RWPE2 (cell line): ENCODE data around the gene MRPL12.

Experiments
- ATAC-seq: fragments of 200-7000 bp; cut with Tn5 transposase; 3 replicates; pipeline ENCODE4 v1.9.1; 2021; ENCODE audit warnings: low read depth
- DNase-seq: peaks from one replicate; pipeline ENCODE4 v3.0.0-alpha.2; 2020; ENCODE audit warnings: low spot score
- H3K27ac ChIP-seq: fragments of 450-650 bp; 2 replicates; pipeline ENCODE4 v1.5.1; 2017; ENCODE audit warnings: mild to moderate bottlenecking; ENCODE audit not compliant: poor library complexity, severe bottlenecking
- H3K27me3 ChIP-seq: fragments of 250-450 bp; sonication (Bioruptor Pico); 2 replicates; pipeline ENCODE4 v1.5.1; 2021; ENCODE audit warnings: mild to moderate bottlenecking, moderate library complexity; ENCODE audit not compliant: insufficient read depth, poor library complexity, severe bottlenecking
- H3K36me3 ChIP-seq: fragments of 250-450 bp; sonication (Bioruptor Pico); 2 replicates; pipeline ENCODE4 v1.5.1; 2020; ENCODE audit warnings: low read depth, mild to moderate bottlenecking, moderate library complexity
- H3K4me1 ChIP-seq: fragments of 250-450 bp; sonication (Bioruptor Pico); 2 replicates; pipeline ENCODE4 v1.5.1; 2021; ENCODE audit warnings: mild to moderate bottlenecking, moderate library complexity; ENCODE audit not compliant: insufficient read depth, poor library complexity, severe bottlenecking
- H3K4me3 ChIP-seq: fragments of 250-450 bp; sonication (Bioruptor Pico); 2 replicates; pipeline ENCODE4 v1.5.1; 2021; ENCODE audit warnings: mild to moderate bottlenecking, moderate library complexity; ENCODE audit not compliant: severe bottlenecking
- H3K9me3 ChIP-seq: fragments of 250-450 bp; sonication (Bioruptor Pico); 2 replicates; pipeline ENCODE4 v1.5.1; 2021; ENCODE audit warnings: mild to moderate bottlenecking, moderate library complexity; ENCODE audit not compliant: severe bottlenecking
- CTCF ChIP-seq: fragments of 450-650 bp; IDR thresholded peaks from one replicate; pipeline ENCODE4 v1.5.1; 2017; ENCODE audit warnings: mild to moderate bottlenecking, moderate library complexity; ENCODE audit not compliant: poor library complexity, severe bottlenecking

Gene MRPL12

GRCh38 chr17:81726004-81726403 is 22.8 kb downstream of the MRPL12 start:
- no peak overlapping the region for H3K27ac ChIP-seq

GRCh38 chr17:81727324-81728031 is 24.3 kb downstream of the MRPL12 start:
- H3K27ac ChIP-seq: no peak overlapping the region
- H3K4me3 ChIP-seq: no peak overlapping the region
- H3K4me1 ChIP-seq: peaks cover 17% of the 10 kb centered on the region
- no peaks in the 10 kb centered on the region for H3K36me3 ChIP-seq
- H3K9me3 ChIP-seq: no peaks in the 10 kb centered on the region
- ATAC-seq: no peak
- TF ChIP-seq CTCF: no peak
- peak; percentile 59 for DNase-seq
- no peaks in the 10 kb centered on the region for H3K27me3 ChIP-seq

More at GRCh38 chr17:81726004-81726403, 22.8 kb downstream of the MRPL12 start:
- Histone ChIP-seq H3K27me3 (no peaks in the 10 kb centered on the region), H3K9me3 (no peaks in the 10 kb centered on the region), H3K4me3 (no peak overlapping the region), H3K36me3 (no peaks in the 10 kb centered on the region), H3K4me1 (peaks cover 24% of the 10 kb centered on the region)
- DNase-seq: peak; percentile 19
- no peak for TF ChIP-seq CTCF
- no peak for ATAC-seq

- Histone ChIP-seq H3K4me1 (peaks cover 8% of the 10 kb centered on the region), H3K27me3 (no peaks in the 10 kb centered on the region), H3K36me3 (no peaks in the 10 kb centered on the region), H3K9me3 (no peaks in the 10 kb centered on the region), H3K27ac (no peak overlapping the region), H3K4me3 (no peak overlapping the region)
- TF ChIP-seq CTCF: peak; percentile 93
- DNase-seq (peak; percentile 84), ATAC-seq (peak; percentile 82)
These were observed 30.6 kb downstream of the MRPL12 start for GRCh38 chr17:81733507-81734404.

GRCh38 chr17:81734405-81735263 is 31.5 kb downstream of the MRPL12 start:
- ATAC-seq (no peak), DNase-seq (peak; percentile 69)
- Histone ChIP-seq H3K36me3 (no peaks in the 10 kb centered on the region), H3K4me1 (peaks cover 8% of the 10 kb centered on the region), H3K9me3 (no peaks in the 10 kb centered on the region), H3K27me3 (no peaks in the 10 kb centered on the region), H3K27ac (no peak overlapping the region), H3K4me3 (no peak overlapping the region)
- TF ChIP-seq CTCF: no peak
